Cardiac atrium fibroblast (primary cell): ENCODE data around the gene IGSF23. TPM values are rescaled to one million over a fixed set of nuclear protein-coding genes. Genes with fewer than 3 reads are reported as not detected.

Experiments
- total RNA-seq: library from RNA; depleted of rRNA; stranded (reverse); fragments of >200 nt; gene quantifications from 2 replicates; pipeline ENCODE4 v1.2.3, GENCODE V29; 2015

The IGSF23 gene
- not detected in 2 replicates for total RNA-seq

GRCh38 chr19:44613295-44614178, at the start of gene IGSF23:
Gene IGSF23 (plus strand): TSS chr19:44613563. CDS start chr19:44613646, 83 bp downstream.

GRCh38 chr19:44643605-44644401, 30.4 kb downstream of the IGSF23 start, which contains the start of gene PVR:
Gene PVR (plus strand): TSS chr19:44643910. CDS start chr19:44644097, 187 bp downstream.

GRCh38 chr19:44671400-44671799, 58.0 kb downstream of the IGSF23 start, which contains the start of gene CEACAM19:
Gene CEACAM19 (plus strand): TSS chr19:44671482. CDS start chr19:44671932, 450 bp downstream.

Other genes with a start within 250 kb of the IGSF23 start
- 1.6 and 3.2 TPM in 2 replicates for gene ZNF285, start 212.0 kb upstream of the IGSF23 start, total RNA-seq
- gene ZNF229, start 165.1 kb upstream of the IGSF23 start, total RNA-seq, result 7.0 and 7.4 TPM in 2 replicates
- 4.7 and 7.6 TPM in 2 replicates for gene ZNF180, start 113.0 kb upstream of the IGSF23 start, total RNA-seq
- not detected in 2 replicates for gene CEACAM20, start 83.9 kb upstream of the IGSF23 start, total RNA-seq
- 71.6 and 95.9 TPM in 2 replicates for gene PVR, start 30.3 kb downstream of the IGSF23 start, total RNA-seq
- 1.6 and 6.5 TPM in 2 replicates for gene CEACAM19, start 57.9 kb downstream of the IGSF23 start, total RNA-seq
- gene CEACAM16, start 85.6 kb downstream of the IGSF23 start, total RNA-seq, result not detected in 2 replicates
- gene BCL3, start 135.1 kb downstream of the IGSF23 start, total RNA-seq, result 29.3 and 51.6 TPM in 2 replicates
- not detected in 2 replicates for gene CBLC, start 164.3 kb downstream of the IGSF23 start, total RNA-seq
- 12.0 and 19.5 TPM in 2 replicates for gene BCAM, start 195.5 kb downstream of the IGSF23 start, total RNA-seq
- gene NECTIN2, start 232.7 kb downstream of the IGSF23 start, total RNA-seq, result 147 and 153 TPM in 2 replicates